ENCODE measurements around the gene MYO1D. TPM values are rescaled to one million over a fixed set of nuclear protein-coding genes. Genes with fewer than 3 reads are reported as not detected.

The MYO1D gene
- total and polyA plus RNA-seq, 2 of the 13 experiments (the other 11 are each of a cell fraction or from before 2014, with no cell fraction given), result 13.2 to 17.3 TPM

GRCh38 chr17:32759476-32759875 is 117.4 kb downstream of the MYO1D start:
- H3K36me3 ChIP-seq (replicated peaks in 1 of 2; ENCODE audit: control insufficient read depth in 1 of 2, insufficient read depth in 2 of 2, low read length in 2 of 2), result peaks cover 0 to 4% of the 10 kb centered on the region in 2 experiments; a peak in 3 of 5 replicates
- H3K27me3 ChIP-seq (ENCODE audit: control insufficient read depth in 1 of 2, insufficient read depth in 2 of 2, low read length in 2 of 2), result no peaks in the 10 kb centered on the region
- no peaks in the 10 kb centered on the region for H3K4me1 ChIP-seq (ENCODE audit: insufficient read depth, low read length)
- H3K4me3 ChIP-seq (replicated peaks in 1 of 3; ENCODE audit: insufficient read depth in 1 of 3, low read depth in 2 of 3, low read length in 3 of 3), result no peak overlapping the region
- ATAC-seq, result no peak
- in situ Hi-C loops (cut with HindIII; ENCODE audit: extremely low pct_ligation_motif_present, low pct_unique_long_range_greater_than_20kb), result loop anchor here (5.0 to 10.0 kb wide), 2 partner anchors 92 to 275 kb away; partner anchors contain the start of gene CDK5R1
- no peak overlapping the region for H3K9ac ChIP-seq (ENCODE audit: insufficient read depth, low read depth, low read length)
- H3K27ac ChIP-seq (ENCODE audit: extremely low read length, insufficient read depth, low read length), result no peak overlapping the region
- no peaks in the 10 kb centered on the region for H4K20me1 ChIP-seq (ENCODE audit: insufficient read depth, low read length)
- no TSS peak for BruUV-seq (replicated peaks)
- no peak overlapping the region for H3K4me2 ChIP-seq (ENCODE audit: low read depth, low read length)
- H2AFZ ChIP-seq (ENCODE audit: low read length), result no peak overlapping the region
- POLR2A ChIA-PET, result no interaction called here
- no peak for FAIRE-seq
- TF ChIP-seq DNMT3B (CRISPR knock-in tag; conservative IDR thresholded peaks at IDR 0.05), result no peak
- TF ChIP-seq NFE2 (CRISPR knock-in tag; IDR thresholded peaks at IDR 0.05), result no peak
- TF ChIP-seq ZBTB34 (CRISPR knock-in tag; IDR thresholded peaks at IDR 0.05), result no peak
- TF ChIP-seq ZNF496 (CRISPR knock-in tag; IDR thresholded peaks at IDR 0.05; ENCODE audit: insufficient replicate concordance), result no peak
- TF ChIP-seq NPAS2 (CRISPR knock-in tag; IDR thresholded peaks at IDR 0.05; ENCODE audit: borderline replicate concordance), result no peak
- no peak for TF ChIP-seq U2AF1 (optimal IDR thresholded peaks at IDR 0.05; ENCODE audit: low read depth, low read length)
- TF ChIP-seq MTA1 (CRISPR knock-in tag; IDR thresholded peaks at IDR 0.05; ENCODE audit: borderline replicate concordance), result no peak
- TF ChIP-seq BHLHE40 (IDR thresholded peaks at IDR 0.05; ENCODE audit: low read length), result no peak
- TF ChIP-seq CTCF (CRISPR knock-in tag; IDR thresholded peaks at IDR 0.05), result no peak
- no peak for TF ChIP-seq HHEX (CRISPR knock-in tag; IDR thresholded peaks at IDR 0.05)
- H3K9me3 ChIP-seq (ENCODE audit: low read length), result no peaks in the 10 kb centered on the region
- CTCF ChIA-PET (ENCODE audit: low intra/inter-chr PET ratio, low total read pairs), result no interaction called here
- H3K79me2 ChIP-seq (ENCODE audit: insufficient read depth, low read length), result no peaks in the 10 kb centered on the region
- DNase-seq (ENCODE audit: low spot score), result no peak
- intact Hi-C loops (cut with micrococcal nuclease; ENCODE audit: unreplicated experiment), result loop anchor here (5.0 kb wide), 1 partner anchor 277 kb away; no protein-coding TSS in a partner anchor

All from HepG2 (cell line).